Smooth muscle cell (in vitro differentiated cells): ENCODE results near the gene PCBP3. TPM values are rescaled to one million over a fixed set of nuclear protein-coding genes. Genes with fewer than 3 reads are reported as not detected.
"Not testable (repeated sequence)": the region's sequence is repeated elsewhere in the genome, so short reads cannot be mapped to it uniquely, and the experiment has no call there.

ENCODE experiments used
- DNase-seq: peaks from one replicate; lab custom pipeline; 2025; ENCODE audit not compliant: unreplicated experiment; lab: John Stamatoyannopoulos, UW
- H2AFZ ChIP-seq: fragments of 200-600 bp; sonication (generic); 2 replicates; pipeline ENCODE4 v1.6.0; 2016; ENCODE audit warnings: antibody characterized with exemption, low read depth, mild to moderate bottlenecking
- H3F3A ChIP-seq: fragments of 200-600 bp; sonication (generic); 2 replicates; pipeline ENCODE4 v1.6.0; 2017; ENCODE audit warnings: antibody characterized with exemption, low read depth
- H3K27ac ChIP-seq: fragments of 200-600 bp; sonication (generic); 2 replicates; pipeline ENCODE4 v1.5.1; 2016; ENCODE audit warnings: low read depth, mild to moderate bottlenecking
- H3K27me3 ChIP-seq: fragments of 200-600 bp; sonication (generic); 2 replicates; pipeline ENCODE4 v1.6.1; 2016; ENCODE audit warnings: low read depth, mild to moderate bottlenecking
- H3K36me3 ChIP-seq: fragments of 200-600 bp; sonication (generic); 2 replicates; pipeline ENCODE4 v1.5.1; 2016; ENCODE audit warnings: low read depth
- H3K4me1 ChIP-seq: fragments of 200-600 bp; sonication (generic); 2 replicates; pipeline ENCODE4 v1.5.1; 2016; ENCODE audit warnings: low read depth
- H3K4me2 ChIP-seq: fragments of 200-600 bp; sonication (generic); 2 replicates; pipeline ENCODE4 v1.6.0; 2016; ENCODE audit warnings: mild to moderate bottlenecking
- H3K4me3 ChIP-seq: fragments of 200-600 bp; sonication (generic); 2 replicates; pipeline ENCODE4 v1.5.1; 2016; ENCODE audit warnings: mild to moderate bottlenecking
- H3K79me2 ChIP-seq: fragments of 200-600 bp; sonication (generic); 2 replicates; pipeline ENCODE4 v1.6.0; 2016; ENCODE audit warnings: low read depth, mild to moderate bottlenecking
- H3K9ac ChIP-seq: fragments of 200-600 bp; sonication (generic); 2 replicates; pipeline ENCODE4 v1.6.0; 2016; ENCODE audit warnings: low read depth
- H3K9me3 ChIP-seq: fragments of 200-600 bp; sonication (generic); replicated peaks from 2 replicates; pipeline ENCODE4 v1.5.1; 2016; ENCODE audit warnings: low read depth
- H4K20me1 ChIP-seq: fragments of 200-600 bp; sonication (generic); 2 replicates; pipeline ENCODE4 v1.6.0; 2016; ENCODE audit warnings: low read depth
- CTCF ChIP-seq: fragments of 200-600 bp; sonication (generic); IDR thresholded peaks from 2 replicates; pipeline ENCODE4 v1.5.1; 2017; ENCODE audit warnings: borderline replicate concordance, mild to moderate bottlenecking, antibody characterized with exemption; ENCODE audit not compliant: insufficient read depth, poor library complexity, severe bottlenecking
- WGBS: methylation state at CpG from one replicate; pipeline ENCODE4 v1.1.7; 2016; ENCODE audit warnings: low lambda C conversion rate; 5-methylcytosine and 5-hydroxymethylcytosine counted together
- polyA plus RNA-seq: library from polyadenylated mRNA; unstranded; fragments of >200 nt; fragmentation: Nextera tagmentation; extraction: Ambion mirVana; gene quantifications from 2 replicates; pipeline ENCODE4 v1.2.1, GENCODE V29; 2016
- total RNA-seq: library from RNA; depleted of rRNA; stranded (reverse); fragments of >200 nt; gene quantifications from 2 replicates; pipeline ENCODE4 v1.2.3, GENCODE V29; 2014

The PCBP3 gene
- total and polyA plus RNA-seq, 2 experiments from 2014 or later, result 8.9 to 23.1 TPM

GRCh38 chr21:45885597-45885929 is 242.0 kb downstream of the PCBP3 start:
- TF ChIP-seq CTCF, result no peak
- no peak overlapping the region for H3K27ac ChIP-seq
- no peak overlapping the region for H2AFZ ChIP-seq
- no peaks in the 10 kb centered on the region for H3K9me3 ChIP-seq
- no peak overlapping the region for H3K4me2 ChIP-seq
- H3K4me3 ChIP-seq, result no peak overlapping the region
- H4K20me1 ChIP-seq, result no peaks in the 10 kb centered on the region
- no peaks in the 10 kb centered on the region for H3K36me3 ChIP-seq
- peaks cover 5% of the 10 kb centered on the region for H3F3A ChIP-seq
- H3K9ac ChIP-seq, result no peak overlapping the region
- DNase-seq, result no peak
- WGBS, result 67% methylated on average over 3 of the region's 3 CpGs
- H3K27me3 ChIP-seq, result no peaks in the 10 kb centered on the region
- H3K4me1 ChIP-seq, result peaks cover 5% of the 10 kb centered on the region
- H3K79me2 ChIP-seq, result no peaks in the 10 kb centered on the region

GRCh38 chr21:45885930-45886601 is 242.5 kb downstream of the PCBP3 start:
- not testable (repeated sequence) for H3K9ac ChIP-seq, H2AFZ ChIP-seq, H3F3A ChIP-seq, H3K79me2 ChIP-seq, H3K27me3 ChIP-seq, H3K9me3 ChIP-seq, H3K27ac ChIP-seq, DNase-seq, H3K4me1 ChIP-seq, H4K20me1 ChIP-seq, H3K36me3 ChIP-seq, H3K4me3 ChIP-seq, H3K4me2 ChIP-seq
- 91% methylated on average over 14 of the region's 21 CpGs for WGBS

GRCh38 chr21:45886610-45887026 is 243.1 kb downstream of the PCBP3 start:
- Histone ChIP-seq H3K4me3 (no peak overlapping the region), H3K27me3 (no peaks in the 10 kb centered on the region), H3K36me3 (no peaks in the 10 kb centered on the region), H3F3A (peaks cover 5% of the 10 kb centered on the region), H3K79me2 (no peaks in the 10 kb centered on the region), H3K9ac (no peak overlapping the region), H3K4me2 (no peak overlapping the region), H3K4me1 (peaks cover 5% of the 10 kb centered on the region), H2AFZ (no peak overlapping the region), H3K9me3 (no peaks in the 10 kb centered on the region), H4K20me1 (no peaks in the 10 kb centered on the region), H3K27ac (no peak overlapping the region)
- TF ChIP-seq CTCF, result no peak
- no peak for DNase-seq
- 62% methylated on average over 9 of the region's 11 CpGs for WGBS

- H3K79me2 ChIP-seq, result no peaks in the 10 kb centered on the region
- no peak overlapping the region for H3K9ac ChIP-seq
- no peaks in the 10 kb centered on the region for H3K36me3 ChIP-seq
- TF ChIP-seq CTCF, result no peak
- no peaks in the 10 kb centered on the region for H4K20me1 ChIP-seq
- WGBS, result 91% methylated on average over 6 of the region's 6 CpGs
- no peaks in the 10 kb centered on the region for H3K27me3 ChIP-seq
- H3K4me3 ChIP-seq, result no peak overlapping the region
- H3K27ac ChIP-seq, result no peak overlapping the region
- no peak overlapping the region for H3K4me2 ChIP-seq
- peaks cover 5% of the 10 kb centered on the region for H3K4me1 ChIP-seq
- peaks cover 5% of the 10 kb centered on the region for H3F3A ChIP-seq
- no peaks in the 10 kb centered on the region for H3K9me3 ChIP-seq
- no peak for DNase-seq
- H2AFZ ChIP-seq, result no peak overlapping the region
Observed at GRCh38 chr21:45887120-45887611, 243.6 kb downstream of the PCBP3 start.
